GM21423 (cell line): Measurements from ENCODE around the gene LBP.
"Not testable (repeated sequence)": the region's sequence is repeated elsewhere in the genome, so short reads cannot be mapped to it uniquely, and the experiment has no call there.

ENCODE experiments used
- ATAC-seq: cut with Tn5 transposase; IDR thresholded peaks from one replicate; pipeline ENCODE4 v1.9.1; 2021; ENCODE audit warnings: mild to moderate bottlenecking, moderate library complexity; ENCODE audit not compliant: unreplicated experiment

Gene LBP

GRCh38 chr20:38346247-38346651 is at the start of gene LBP:
Gene LBP, plus strand, starts transcription at chr20:38346482. Its CDS starts 35 bp downstream, at chr20:38346517.
- no peak for ATAC-seq

GRCh38 chr20:38297916-38298674 is 48.2 kb upstream of the LBP start:
- no peak for ATAC-seq

GRCh38 chr20:38298768-38299288 is 47.5 kb upstream of the LBP start:
- no peak for ATAC-seq

- ATAC-seq: no peak
Observed at GRCh38 chr20:38299963-38300362, 46.3 kb upstream of the LBP start.

GRCh38 chr20:38300438-38300837 is 45.8 kb upstream of the LBP start:
- no peak for ATAC-seq

GRCh38 chr20:38301309-38301708 is 45.0 kb upstream of the LBP start:
- no peak for ATAC-seq

- ATAC-seq: no peak
Observed at GRCh38 chr20:38302786-38303185, 43.5 kb upstream of the LBP start.

GRCh38 chr20:38303908-38304379 is 42.3 kb upstream of the LBP start, which contains the start of gene BPI:
Gene BPI, plus strand, starts transcription at chr20:38304156. Its CDS starts 68 bp downstream, at chr20:38304224.
- no peak for ATAC-seq

GRCh38 chr20:38304845-38305447 is 41.3 kb upstream of the LBP start:
- no peak for ATAC-seq

GRCh38 chr20:38305541-38305940 is 40.7 kb upstream of the LBP start:
- ATAC-seq: no peak

- no peak for ATAC-seq
Observed at GRCh38 chr20:38306379-38306778, 39.9 kb upstream of the LBP start.

GRCh38 chr20:38307371-38308046 is 38.8 kb upstream of the LBP start:
- no peak for ATAC-seq

GRCh38 chr20:38308047-38308438 is 38.2 kb upstream of the LBP start:
- no peak for ATAC-seq

- no peak for ATAC-seq
Observed at GRCh38 chr20:38308447-38308846, 37.8 kb upstream of the LBP start.

- ATAC-seq: no peak
Observed at GRCh38 chr20:38311091-38311490, 35.2 kb upstream of the LBP start.

- ATAC-seq: no peak
Observed at GRCh38 chr20:38311491-38311890, 34.8 kb upstream of the LBP start.

GRCh38 chr20:38313676-38314075 is 32.6 kb upstream of the LBP start:
- ATAC-seq: no peak

GRCh38 chr20:38314350-38314749 is 31.9 kb upstream of the LBP start:
- not testable (repeated sequence) for ATAC-seq

- ATAC-seq: no peak
Observed at GRCh38 chr20:38315290-38315966, 30.9 kb upstream of the LBP start.

- ATAC-seq: no peak
Observed at GRCh38 chr20:38316341-38316740, 29.9 kb upstream of the LBP start.

GRCh38 chr20:38317422-38317821 is 28.9 kb upstream of the LBP start:
- ATAC-seq: no peak
